Measurements from ENCODE around the gene MSMP. TPM values are rescaled to one million over a fixed set of nuclear protein-coding genes. Genes with fewer than 3 reads are reported as not detected.

Gene MSMP
- total and polyA plus RNA-seq, 2 donors (not counting 1 experiment from before 2014, with no cell fraction given) = not detected

DNA sequence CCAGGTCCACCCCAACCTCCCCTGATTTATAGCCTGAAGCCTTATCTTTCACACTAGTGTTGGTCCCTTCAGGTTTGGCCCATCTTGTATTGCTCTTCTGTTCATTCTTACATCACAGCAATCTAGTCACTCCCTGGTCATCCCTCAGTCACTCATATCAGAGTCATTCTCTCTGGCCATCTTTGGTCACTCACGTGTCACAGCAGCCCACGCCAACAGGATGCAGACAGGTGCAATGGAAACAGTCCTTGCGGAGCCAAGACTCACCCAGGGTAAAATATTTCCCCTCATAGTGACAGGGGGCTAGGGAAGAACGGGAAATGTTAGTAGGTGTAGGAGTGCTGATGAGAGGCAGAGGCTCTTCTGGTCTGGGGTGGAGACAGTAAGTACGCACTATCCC is 610 bp downstream of the MSMP start:
- no peak overlapping the region for H3K27ac ChIP-seq (ENCODE audit: insufficient read depth, low read length)
- no peaks in the 10 kb centered on the region for H3K9me3 ChIP-seq (ENCODE audit: control insufficient read depth, insufficient read depth, low read depth, low read length)
- H3K4me2 ChIP-seq (ENCODE audit: extremely low read depth, insufficient read depth, low read length) = no peak overlapping the region
- H3K4me1 ChIP-seq (ENCODE audit: control insufficient read depth, extremely low read depth, insufficient read depth, low read length) = peaks cover 10% of the 10 kb centered on the region
- no peaks in the 10 kb centered on the region for H4K20me1 ChIP-seq (ENCODE audit: control insufficient read depth, extremely low read depth, insufficient read depth, low read length)
- H3K9ac ChIP-seq (ENCODE audit: insufficient read depth, low read length) = no peak overlapping the region
- DNase-seq (ENCODE audit: low read depth in 2 of 2) = no peak
- TF ChIP-seq EZH2 (IDR thresholded peaks at IDR 0.05; ENCODE audit: low read length, missing control alignments) = no peak
- TF ChIP-seq, protein P1, sequence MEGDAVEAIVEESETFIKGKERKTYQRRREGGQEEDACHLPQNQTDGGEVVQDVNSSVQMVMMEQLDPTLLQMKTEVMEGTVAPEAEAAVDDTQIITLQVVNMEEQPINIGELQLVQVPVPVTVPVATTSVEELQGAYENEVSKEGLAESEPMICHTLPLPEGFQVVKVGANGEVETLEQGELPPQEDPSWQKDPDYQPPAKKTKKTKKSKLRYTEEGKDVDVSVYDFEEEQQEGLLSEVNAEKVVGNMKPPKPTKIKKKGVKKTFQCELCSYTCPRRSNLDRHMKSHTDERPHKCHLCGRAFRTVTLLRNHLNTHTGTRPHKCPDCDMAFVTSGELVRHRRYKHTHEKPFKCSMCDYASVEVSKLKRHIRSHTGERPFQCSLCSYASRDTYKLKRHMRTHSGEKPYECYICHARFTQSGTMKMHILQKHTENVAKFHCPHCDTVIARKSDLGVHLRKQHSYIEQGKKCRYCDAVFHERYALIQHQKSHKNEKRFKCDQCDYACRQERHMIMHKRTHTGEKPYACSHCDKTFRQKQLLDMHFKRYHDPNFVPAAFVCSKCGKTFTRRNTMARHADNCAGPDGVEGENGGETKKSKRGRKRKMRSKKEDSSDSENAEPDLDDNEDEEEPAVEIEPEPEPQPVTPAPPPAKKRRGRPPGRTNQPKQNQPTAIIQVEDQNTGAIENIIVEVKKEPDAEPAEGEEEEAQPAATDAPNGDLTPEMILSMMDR (conservative IDR thresholded peaks at IDR 0.05 in 1 of 2, IDR thresholded peaks at IDR 0.05 in 1 of 2; ENCODE audit: low read depth in 1 of 2, low read length in 2 of 2) = no peak
- no peak overlapping the region for H2AFZ ChIP-seq (ENCODE audit: low read length)
- no peak overlapping the region for H3K4me3 ChIP-seq (replicated peaks in 1 of 4; ENCODE audit: control extremely low read depth in 1 of 4, insufficient read depth in 1 of 4, low read depth in 3 of 4, low read length in 4 of 4)
- peaks cover 7% of the 10 kb centered on the region for H3K36me3 ChIP-seq (ENCODE audit: control insufficient read depth, insufficient read depth, low read length)
- H3K27me3 ChIP-seq (ENCODE audit: control insufficient read depth, insufficient read depth, low read length) = peaks cover 2% of the 10 kb centered on the region
- peaks cover 8% of the 10 kb centered on the region for H3K79me2 ChIP-seq (ENCODE audit: control insufficient read depth, insufficient read depth, low read length)

- Histone ChIP-seq H3K9ac (ENCODE audit: insufficient read depth, low read length) (no peak overlapping the region), H3K4me2 (ENCODE audit: extremely low read depth, insufficient read depth, low read length) (peak overlapping the region; percentile 82), H2AFZ (ENCODE audit: low read length) (no peak overlapping the region), H3K4me3 (replicated peaks in 1 of 4; ENCODE audit: control extremely low read depth in 1 of 4, insufficient read depth in 1 of 4, low read depth in 3 of 4, low read length in 4 of 4) (peak overlapping the region; percentile 47 to 97 (median 80)), H3K4me1 (ENCODE audit: control insufficient read depth, extremely low read depth, insufficient read depth, low read length) (peaks cover 7% of the 10 kb centered on the region), H3K36me3 (ENCODE audit: control insufficient read depth, insufficient read depth, low read length) (peaks cover 7% of the 10 kb centered on the region), H4K20me1 (ENCODE audit: control insufficient read depth, extremely low read depth, insufficient read depth, low read length) (peaks cover 2% of the 10 kb centered on the region), H3K27me3 (ENCODE audit: control insufficient read depth, insufficient read depth, low read length) (no peaks in the 10 kb centered on the region), H3K79me2 (ENCODE audit: control insufficient read depth, insufficient read depth, low read length) (peaks cover 36% of the 10 kb centered on the region), H3K9me3 (ENCODE audit: control insufficient read depth, insufficient read depth, low read depth, low read length) (no peaks in the 10 kb centered on the region), H3K27ac (ENCODE audit: insufficient read depth, low read length) (peak overlapping the region; percentile 81)
- TF ChIP-seq, protein P1 (conservative IDR thresholded peaks at IDR 0.05 in 1 of 2, IDR thresholded peaks at IDR 0.05 in 1 of 2; ENCODE audit: low read depth in 1 of 2, low read length in 2 of 2) = no peak
- no peak for TF ChIP-seq EZH2 (IDR thresholded peaks at IDR 0.05; ENCODE audit: low read length, missing control alignments)
- DNase-seq (ENCODE audit: low read depth in 2 of 2) = no peak
Measured at GRCh38 chr9:35750256-35750531, 3.9 kb downstream of the MSMP start.

- Histone ChIP-seq H2AFZ (ENCODE audit: low read length) (peak overlapping the region; percentile 17), H3K9ac (ENCODE audit: insufficient read depth, low read length) (peak overlapping the region; percentile 86), H3K4me2 (ENCODE audit: extremely low read depth, insufficient read depth, low read length) (peak overlapping the region; percentile 82), H3K27me3 (ENCODE audit: control insufficient read depth, insufficient read depth, low read length) (no peaks in the 10 kb centered on the region), H4K20me1 (ENCODE audit: control insufficient read depth, extremely low read depth, insufficient read depth, low read length) (peaks cover 2% of the 10 kb centered on the region), H3K9me3 (ENCODE audit: control insufficient read depth, insufficient read depth, low read depth, low read length) (no peaks in the 10 kb centered on the region), H3K27ac (ENCODE audit: insufficient read depth, low read length) (peak overlapping the region; percentile 81), H3K4me3 (replicated peaks in 1 of 4; ENCODE audit: control extremely low read depth in 1 of 4, insufficient read depth in 1 of 4, low read depth in 3 of 4, low read length in 4 of 4) (peak overlapping the region; percentile 47 to 97 (median 80)), H3K36me3 (ENCODE audit: control insufficient read depth, insufficient read depth, low read length) (peaks cover 9% of the 10 kb centered on the region), H3K4me1 (ENCODE audit: control insufficient read depth, extremely low read depth, insufficient read depth, low read length) (peaks cover 7% of the 10 kb centered on the region), H3K79me2 (ENCODE audit: control insufficient read depth, insufficient read depth, low read length) (peaks cover 38% of the 10 kb centered on the region)
- TF ChIP-seq, protein P1 (conservative IDR thresholded peaks at IDR 0.05 in 1 of 2, IDR thresholded peaks at IDR 0.05 in 1 of 2; ENCODE audit: low read depth in 1 of 2, low read length in 2 of 2) = no peak
- no peak for TF ChIP-seq EZH2 (IDR thresholded peaks at IDR 0.05; ENCODE audit: low read length, missing control alignments)
- DNase-seq (ENCODE audit: low read depth in 2 of 2) = no peak
Measured at GRCh38 chr9:35749515-35750255, 4.4 kb downstream of the MSMP start.
